ENCODE results near the gene KIAA1217.

KIAA1217 gene

GRCh38 chr10:24259365-24260130 is 50.6 kb downstream of the KIAA1217 start:
- POLR2A ChIA-PET = no interaction called here
- no peak for DNase-seq (ENCODE audit: low read depth, low spot score)
- H3K4me3 ChIP-seq (ENCODE audit: low read depth, low read length) = no peak overlapping the region
- CTCF ChIA-PET = interaction anchor here (1.7 kb wide), 1 partner anchor 60 kb away, joined by 5 read pairs; no protein-coding TSS in a partner anchor
- no peak for TF ChIP-seq CTCF (IDR thresholded peaks at IDR 0.05; ENCODE audit: insufficient read depth, low read length, missing control alignments)

GRCh38 chr10:24261627-24262026 is 52.7 kb downstream of the KIAA1217 start:
- H3K4me3 ChIP-seq (ENCODE audit: low read depth, low read length) = no peak overlapping the region
- ChIA-PET CTCF (no interaction called here), POLR2A (no interaction called here)
- DNase-seq (ENCODE audit: low read depth, low spot score) = no peak
- TF ChIP-seq CTCF (IDR thresholded peaks at IDR 0.05; ENCODE audit: insufficient read depth, low read length, missing control alignments) = no peak

- TF ChIP-seq CTCF (IDR thresholded peaks at IDR 0.05; ENCODE audit: insufficient read depth, low read length, missing control alignments) = no peak
- CTCF ChIA-PET = no interaction called here
- H3K4me3 ChIP-seq (ENCODE audit: low read depth, low read length) = no peak overlapping the region
- POLR2A ChIA-PET = no interaction called here
- no peak for DNase-seq (ENCODE audit: low read depth, low spot score)
These were observed 54.1 kb downstream of the KIAA1217 start for GRCh38 chr10:24262929-24263590.

GRCh38 chr10:24269476-24269875 is 60.5 kb downstream of the KIAA1217 start:
- ChIA-PET CTCF (no interaction called here), POLR2A (no interaction called here)
- TF ChIP-seq CTCF (IDR thresholded peaks at IDR 0.05; ENCODE audit: insufficient read depth, low read length, missing control alignments) = no peak
- DNase-seq (ENCODE audit: low read depth, low spot score) = no peak
- no peak overlapping the region for H3K4me3 ChIP-seq (ENCODE audit: low read depth, low read length)

- DNase-seq (ENCODE audit: low read depth, low spot score) = no peak
- CTCF ChIA-PET = interaction anchor here (0.9 kb wide), 1 partner anchor 232 kb away, joined by 3 read pairs; no protein-coding TSS in a partner anchor
- TF ChIP-seq CTCF (IDR thresholded peaks at IDR 0.05; ENCODE audit: insufficient read depth, low read length, missing control alignments) = no peak
- no peak overlapping the region for H3K4me3 ChIP-seq (ENCODE audit: low read depth, low read length)
- POLR2A ChIA-PET = interaction anchor here (0.9 kb wide), 1 partner anchor 18 kb away, joined by 3 read pairs; no protein-coding TSS in a partner anchor
These were observed 63.4 kb downstream of the KIAA1217 start for GRCh38 chr10:24272374-24272773.

GRCh38 chr10:24277277-24277676 is 68.3 kb downstream of the KIAA1217 start:
- ChIA-PET POLR2A (no interaction called here), CTCF (interaction anchor here (1.5 to 1.9 kb wide), 2 partner anchors 10 to 13 kb away, joined by 3 to 5 read pairs; no protein-coding TSS in a partner anchor)
- TF ChIP-seq CTCF (IDR thresholded peaks at IDR 0.05; ENCODE audit: insufficient read depth, low read length, missing control alignments) = no peak
- DNase-seq (ENCODE audit: low read depth, low spot score) = no peak
- no peak overlapping the region for H3K4me3 ChIP-seq (ENCODE audit: low read depth, low read length)
